HFF-Myc (cell line): ENCODE measurements around the gene DNLZ.

Experiments
- DNase-seq: peaks from one replicate; pipeline ENCODE4 v3.0.0-alpha.2; 2011; ENCODE audit warnings: low read depth; ENCODE audit errors: extremely low read depth
- H3K4me3 ChIP-seq: replicated peaks from 2 replicates; pipeline ENCODE4 v1.5.1; 2011; ENCODE audit warnings: low read depth, mild to moderate bottlenecking, control low read depth, low read length
- CTCF ChIP-seq: IDR thresholded peaks from 2 replicates; pipeline ENCODE4 v1.5.1; 2012; ENCODE audit warnings: mild to moderate bottlenecking, low read depth, low read length, control low read depth; ENCODE audit errors: missing control alignments

The DNLZ gene

GRCh38 chr9:136405481-136405880, 41.9 kb upstream of the DNLZ start:
- no peak for DNase-seq
- no peak overlapping the region for H3K4me3 ChIP-seq
- no peak for TF ChIP-seq CTCF

- no peak for DNase-seq
- no peak for TF ChIP-seq CTCF
- H3K4me3 ChIP-seq = no peak overlapping the region
Observed at GRCh38 chr9:136404801-136405136, 41.2 kb upstream of the DNLZ start.

- no peak for DNase-seq
- no peak for TF ChIP-seq CTCF
- no peak overlapping the region for H3K4me3 ChIP-seq
Observed at GRCh38 chr9:136403915-136404800, 40.6 kb upstream of the DNLZ start.

GRCh38 chr9:136403538-136403914, 40.0 kb upstream of the DNLZ start:
- no peak for TF ChIP-seq CTCF
- no peak for DNase-seq
- H3K4me3 ChIP-seq = no peak overlapping the region

- no peak for TF ChIP-seq CTCF
- no peak overlapping the region for H3K4me3 ChIP-seq
- DNase-seq = no peak
Observed at GRCh38 chr9:136402067-136402466, 38.5 kb upstream of the DNLZ start.

GRCh38 chr9:136401173-136401922, 37.8 kb upstream of the DNLZ start:
- TF ChIP-seq CTCF = no peak
- no peak overlapping the region for H3K4me3 ChIP-seq
- DNase-seq = no peak
